HepG2 (cell line): ENCODE measurements around the gene ARF6. TPM values are rescaled to one million over a fixed set of nuclear protein-coding genes. Genes with fewer than 3 reads are reported as not detected.

Experiments used
- AGO1 ChIP-seq: fragments of 200-400 bp; formaldehyde crosslinking; IDR thresholded peaks from 2 replicates; pipeline ENCODE4 v1.6.1; 2017; ENCODE audit warnings: mild to moderate bottlenecking, low read depth, low read length, moderate library complexity; ENCODE audit not compliant: poor library complexity, severe bottlenecking
- ARID2 ChIP-seq: sonication (generic); formaldehyde crosslinking; IDR thresholded peaks from 2 replicates; pipeline ENCODE4 v1.8.1; 2022; ENCODE audit warnings: mild to moderate bottlenecking, missing genetic modification reagents, borderline replicate concordance
- ATF1 ChIP-seq: IDR thresholded peaks from 2 replicates; pipeline ENCODE4 v1.6.1; 2016; ENCODE audit warnings: mild to moderate bottlenecking, control low read depth
- ATF4 ChIP-seq, 2 experiments: fragments of 450-650 bp in 1 of 2; sonication (generic) in 1 of 2; formaldehyde crosslinking; IDR thresholded peaks; 2 replicates each; pipeline versions ENCODE4 v1.5.0 to v1.8.0; 2020 to 2022; ENCODE audit warnings: mild to moderate bottlenecking in 1 of 2, missing genetic modification reagents in 1 of 2
- HNF1A ChIP-seq, 2 experiments: sonication (generic) in 1 of 2; formaldehyde crosslinking in 1 of 2; IDR thresholded peaks; 2 replicates each; pipeline versions ENCODE4 v1.4.0 to v1.6.1; 2016 to 2020; ENCODE audit warnings: borderline replicate concordance in 1 of 2, low read depth in 1 of 2, mild to moderate bottlenecking in 1 of 2, missing genetic modification reagents in 1 of 2
- KAT7 ChIP-seq: IDR thresholded peaks from 2 replicates; pipeline ENCODE4 v1.6.1; 2018; ENCODE audit warnings: borderline replicate concordance, missing compliant biosample characterization
- KLF16 ChIP-seq, 2 experiments: sonication (generic) in 1 of 2; formaldehyde crosslinking in 1 of 2; IDR thresholded peaks; 2 replicates each; pipeline versions ENCODE4 v1.6.1 to v1.8.0; 2016 to 2023; ENCODE audit warnings: missing genetic modification reagents in 2 of 2, missing compliant biosample characterization in 1 of 2
- MEIS2 ChIP-seq: sonication (generic); formaldehyde crosslinking; IDR thresholded peaks from 2 replicates; pipeline ENCODE4 v1.9.0; 2021; ENCODE audit warnings: mild to moderate bottlenecking, missing genetic modification reagents
- ZBTB4 ChIP-seq: sonication (generic); formaldehyde crosslinking; IDR thresholded peaks from 2 replicates; pipeline ENCODE4 v1.4.0; 2020; ENCODE audit warnings: missing genetic modification reagents, mild to moderate bottlenecking, borderline replicate concordance
- ZBTB7B ChIP-seq: sonication (generic); formaldehyde crosslinking; IDR thresholded peaks from 2 replicates; pipeline ENCODE4 v1.4.0; 2020; ENCODE audit warnings: missing genetic modification reagents
- ZNF292 ChIP-seq: sonication (generic); formaldehyde crosslinking; IDR thresholded peaks from 2 replicates; pipeline ENCODE4 v1.8.1; 2022; ENCODE audit warnings: mild to moderate bottlenecking, low read depth, missing genetic modification reagents, borderline replicate concordance
- ZNF331 ChIP-seq: sonication (generic); formaldehyde crosslinking; IDR thresholded peaks from 2 replicates; pipeline ENCODE4 v1.4.0; 2020; ENCODE audit warnings: missing genetic modification reagents
- polyA plus RNA-seq, 8 experiments: library from polyadenylated mRNA; depleted of rRNA in 3 of 8; stranded (reverse) in 7 of 8; unstranded in 1 of 8; fragments of >200 nt; fragmentation: Illumina TruSeq in 4 of 8; extraction: Trizol in 4 of 8; gene quantifications; 2 replicates each; pipeline versions ENCODE4 v1.2.1 to v1.2.3, GENCODE V29; 2011 to 2016; ENCODE audit warnings: low read depth in 4 of 8, missing spikeins in 1 of 8, mixed read lengths in 1 of 8; ENCODE audit not compliant: insufficient read depth in 1 of 8
- total RNA-seq, 5 experiments: library from RNA; depleted of rRNA; stranded (reverse); fragments of >200 nt; fragmentation: Illumina TruSeq; extraction: Trizol; gene quantifications; 2 replicates each; pipeline ENCODE4 v1.2.3, GENCODE V29; 2016; ENCODE audit warnings: low read depth in 1 of 5
- TF ChIP-seq, protein P1 (sequence below): sonication (generic); formaldehyde crosslinking; IDR thresholded peaks from 2 replicates; pipeline ENCODE4 v1.5.0; 2020; ENCODE audit warnings: mild to moderate bottlenecking, missing genetic modification reagents
- TF ChIP-seq, protein P2 (sequence below): sonication (generic); formaldehyde crosslinking; IDR thresholded peaks from 2 replicates; pipeline ENCODE4 v1.4.0; 2020; ENCODE audit warnings: missing genetic modification reagents

ARF6 gene
- total and polyA plus RNA-seq, 2 of the 13 experiments (the other 11 are each of a cell fraction or from before 2014, with no cell fraction given), result 12.7 to 31.9 TPM

GRCh38 chr14:49879646-49880204 lies 13.2 kb upstream of the ARF6 start (continued):
- TF ChIP-seq, protein P1, sequence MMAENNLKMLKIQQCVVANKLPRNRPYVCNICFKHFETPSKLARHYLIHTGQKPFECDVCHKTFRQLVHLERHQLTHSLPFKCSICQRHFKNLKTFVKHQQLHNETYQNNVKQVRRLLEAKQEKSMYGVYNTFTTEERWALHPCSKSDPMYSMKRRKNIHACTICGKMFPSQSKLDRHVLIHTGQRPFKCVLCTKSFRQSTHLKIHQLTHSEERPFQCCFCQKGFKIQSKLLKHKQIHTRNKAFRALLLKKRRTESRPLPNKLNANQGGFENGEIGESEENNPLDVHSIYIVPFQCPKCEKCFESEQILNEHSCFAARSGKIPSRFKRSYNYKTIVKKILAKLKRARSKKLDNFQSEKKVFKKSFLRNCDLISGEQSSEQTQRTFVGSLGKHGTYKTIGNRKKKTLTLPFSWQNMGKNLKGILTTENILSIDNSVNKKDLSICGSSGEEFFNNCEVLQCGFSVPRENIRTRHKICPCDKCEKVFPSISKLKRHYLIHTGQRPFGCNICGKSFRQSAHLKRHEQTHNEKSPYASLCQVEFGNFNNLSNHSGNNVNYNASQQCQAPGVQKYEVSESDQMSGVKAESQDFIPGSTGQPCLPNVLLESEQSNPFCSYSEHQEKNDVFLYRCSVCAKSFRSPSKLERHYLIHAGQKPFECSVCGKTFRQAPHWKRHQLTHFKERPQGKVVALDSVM (CRISPR knock-in tag), result peak; percentile 82
- TF ChIP-seq AGO1 (no peak), ZNF292 (CRISPR knock-in tag) (no peak; the same call in 1 of the 2 replicates), ZBTB7B (CRISPR knock-in tag) (0 out of 2 replicates have a peak, but pooled peaks have one; percentile 24), ZBTB4 (CRISPR knock-in tag) (no peak), ZNF331 (peak; percentile 55), ATF4 (CRISPR knock-in tag; IDR thresholded peaks at IDR 0.05) (0 out of 4 replicates have a peak, but pooled peaks of 1 of the 2 experiments have one; percentile 27), ATF1 (CRISPR knock-in tag) (no peak), MEIS2 (CRISPR knock-in tag) (0 out of 2 replicates have a peak, but pooled peaks have one; percentile 22), KAT7 (CRISPR knock-in tag) (0 out of 2 replicates have a peak, but pooled peaks have one; percentile 52), ARID2 (no peak), HNF1A (IDR thresholded peaks at IDR 0.05; ENCODE audit: low read depth) (no peak), HNF1A (CRISPR knock-in tag; IDR thresholded peaks at IDR 0.05; ENCODE audit: borderline replicate concordance) (peak; percentile 30; the same call in 1 of the 2 replicates), KLF16 (CRISPR knock-in tag; IDR thresholded peaks at IDR 0.05) (peak in 1 of 2 experiments; percentile 40; a peak in 1 of 4 replicates)
- TF ChIP-seq, protein P2, sequence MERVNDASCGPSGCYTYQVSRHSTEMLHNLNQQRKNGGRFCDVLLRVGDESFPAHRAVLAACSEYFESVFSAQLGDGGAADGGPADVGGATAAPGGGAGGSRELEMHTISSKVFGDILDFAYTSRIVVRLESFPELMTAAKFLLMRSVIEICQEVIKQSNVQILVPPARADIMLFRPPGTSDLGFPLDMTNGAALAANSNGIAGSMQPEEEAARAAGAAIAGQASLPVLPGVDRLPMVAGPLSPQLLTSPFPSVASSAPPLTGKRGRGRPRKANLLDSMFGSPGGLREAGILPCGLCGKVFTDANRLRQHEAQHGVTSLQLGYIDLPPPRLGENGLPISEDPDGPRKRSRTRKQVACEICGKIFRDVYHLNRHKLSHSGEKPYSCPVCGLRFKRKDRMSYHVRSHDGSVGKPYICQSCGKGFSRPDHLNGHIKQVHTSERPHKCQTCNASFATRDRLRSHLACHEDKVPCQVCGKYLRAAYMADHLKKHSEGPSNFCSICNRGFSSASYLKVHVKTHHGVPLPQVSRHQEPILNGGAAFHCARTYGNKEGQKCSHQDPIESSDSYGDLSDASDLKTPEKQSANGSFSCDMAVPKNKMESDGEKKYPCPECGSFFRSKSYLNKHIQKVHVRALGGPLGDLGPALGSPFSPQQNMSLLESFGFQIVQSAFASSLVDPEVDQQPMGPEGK (CRISPR knock-in tag), result peak; percentile 64
